GM19438 (cell line): Measurements from ENCODE around the gene NEK10.
"Not testable (repeated sequence)": the region's sequence is repeated elsewhere in the genome, so short reads cannot be mapped to it uniquely, and the experiment has no call there.

Source experiments
- ATAC-seq: cut with Tn5 transposase; IDR thresholded peaks from one replicate; pipeline ENCODE4 v1.9.1; 2021; ENCODE audit warnings: low read depth; ENCODE audit not compliant: unreplicated experiment

NEK10 gene

DNA sequence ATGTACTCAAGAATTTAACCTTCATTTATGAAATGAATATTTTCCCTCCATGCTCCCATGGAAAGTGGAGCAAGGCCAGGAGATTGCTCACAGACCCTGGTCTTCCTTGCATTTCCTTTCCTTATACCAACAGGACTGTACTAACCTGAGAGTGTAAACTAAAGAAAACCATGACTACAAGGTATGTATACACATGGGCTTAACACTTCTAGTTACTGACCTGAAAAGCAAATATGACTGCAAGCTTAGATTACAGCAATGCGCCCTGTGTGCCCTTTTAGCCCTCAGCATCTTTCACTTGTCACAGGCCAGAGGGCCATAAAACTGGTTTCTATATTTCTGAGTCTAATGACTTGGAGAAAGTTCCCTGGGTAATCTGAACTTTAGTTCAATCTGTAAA lies 52.1 kb downstream of the NEK10 start:
- ATAC-seq: no peak

- ATAC-seq: no peak
Observed at GRCh38 chr3:27315003-27315402, 54.2 kb downstream of the NEK10 start.

DNA sequence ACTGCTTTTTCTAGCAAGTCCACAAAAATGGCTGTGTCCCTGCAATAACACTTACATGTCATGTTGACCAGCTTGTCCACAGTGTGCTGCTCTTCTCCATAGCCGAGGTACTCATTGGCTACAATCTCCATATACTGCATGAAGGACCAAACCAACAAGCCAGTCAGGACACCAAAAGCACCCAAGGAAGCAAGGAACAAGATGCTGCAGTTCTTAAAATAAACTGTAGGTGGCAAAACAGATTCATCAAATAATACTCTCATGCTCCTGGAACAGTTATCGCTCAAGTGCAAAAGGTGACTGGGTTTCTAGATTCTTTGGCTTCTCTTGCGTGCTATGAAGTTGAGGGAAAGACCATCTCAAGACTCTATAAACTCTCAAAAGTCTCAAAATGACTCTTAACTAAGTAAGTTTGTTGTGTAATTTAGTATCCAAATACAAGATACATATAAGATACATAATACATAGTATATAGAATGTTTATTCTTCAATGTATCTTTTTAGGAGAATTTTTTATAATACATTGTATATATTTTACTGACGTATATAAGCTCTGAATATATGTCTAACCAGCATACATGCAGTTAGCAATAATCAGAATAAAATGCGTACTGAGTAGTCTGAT lies 57.0 kb downstream of the NEK10 start:
- ATAC-seq: peak; percentile 91

- ATAC-seq: no peak
Observed at GRCh38 chr3:27311400-27311799, 57.8 kb downstream of the NEK10 start.

- ATAC-seq: no peak
Observed at GRCh38 chr3:27310688-27311087, 58.5 kb downstream of the NEK10 start.

DNA sequence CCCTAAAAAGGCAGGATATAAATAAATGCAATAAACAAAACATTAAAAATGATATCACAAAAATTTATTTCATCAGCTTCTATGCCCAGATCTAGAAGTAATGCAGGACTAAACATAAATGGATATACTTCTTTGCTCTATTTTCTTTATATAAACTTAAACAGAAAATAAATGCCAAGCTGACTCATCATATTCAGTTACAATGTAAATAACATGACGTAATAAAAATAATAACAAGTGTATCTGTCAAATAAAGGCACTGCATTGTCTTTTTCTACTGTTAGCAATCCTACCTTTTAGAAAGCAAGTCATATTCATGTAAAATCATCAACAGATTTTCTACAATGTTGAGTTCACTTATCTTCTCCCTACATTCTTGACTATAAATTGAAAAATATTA lies 61.6 kb downstream of the NEK10 start:
- no peak for ATAC-seq

GRCh38 chr3:27302891-27303290 lies 66.3 kb downstream of the NEK10 start:
- ATAC-seq: no peak

DNA sequence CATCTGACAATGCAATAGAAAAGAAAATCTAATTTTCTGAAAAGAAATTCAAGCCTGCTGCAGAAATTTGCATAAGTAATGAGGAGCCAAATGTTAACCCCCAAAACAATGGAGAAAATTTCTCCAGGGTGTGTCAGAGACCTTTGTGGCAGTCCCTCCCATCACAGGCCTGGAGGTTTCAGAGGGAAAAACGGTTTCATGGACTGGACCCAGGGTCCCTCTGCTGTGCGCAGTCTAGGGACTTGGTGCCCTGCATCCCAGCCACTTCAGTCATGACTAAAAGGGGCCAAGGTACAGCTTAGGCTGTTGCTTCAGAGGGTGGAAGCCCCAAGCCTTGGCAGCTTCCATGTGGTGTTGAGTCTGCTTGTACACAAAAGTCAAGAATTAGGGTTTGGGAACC lies 70.2 kb downstream of the NEK10 start:
- not testable (repeated sequence) for ATAC-seq

GRCh38 chr3:27293939-27294338 lies 75.2 kb downstream of the NEK10 start:
- ATAC-seq: no peak

- ATAC-seq: no peak
Observed at GRCh38 chr3:27290760-27291159, 78.4 kb downstream of the NEK10 start.

- ATAC-seq: no peak
Observed at GRCh38 chr3:27289769-27290413, 79.3 kb downstream of the NEK10 start.

DNA sequence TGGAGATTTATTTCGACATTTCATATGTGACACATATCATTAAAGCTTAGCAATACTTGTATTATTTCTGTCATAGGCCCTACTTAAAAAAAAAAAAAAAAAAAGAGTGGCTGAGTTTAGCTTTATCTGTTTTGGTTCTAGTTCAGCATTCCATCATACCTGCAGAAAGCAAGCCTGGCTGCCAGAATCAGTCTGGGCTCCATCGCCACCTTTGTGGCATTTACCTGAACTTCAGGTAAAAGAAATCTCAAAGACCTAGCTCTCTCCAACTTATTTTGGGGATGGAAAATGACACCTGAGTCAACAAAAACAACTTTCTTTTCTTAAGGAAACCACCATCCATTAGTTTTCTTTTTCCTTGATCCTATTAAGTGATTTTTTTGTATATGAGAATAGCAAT lies 82.1 kb downstream of the NEK10 start:
- no peak for ATAC-seq

- ATAC-seq: not testable (repeated sequence)
Observed at GRCh38 chr3:27286467-27286866, 82.7 kb downstream of the NEK10 start.

GRCh38 chr3:27285668-27286067 lies 83.5 kb downstream of the NEK10 start:
- no peak for ATAC-seq

GRCh38 chr3:27281671-27282150 lies 87.5 kb downstream of the NEK10 start:
- no peak for ATAC-seq

- ATAC-seq: no peak
Observed at GRCh38 chr3:27279123-27279522, 90.1 kb downstream of the NEK10 start.

- ATAC-seq: no peak
Observed at GRCh38 chr3:27278383-27279055, 90.7 kb downstream of the NEK10 start.

DNA sequence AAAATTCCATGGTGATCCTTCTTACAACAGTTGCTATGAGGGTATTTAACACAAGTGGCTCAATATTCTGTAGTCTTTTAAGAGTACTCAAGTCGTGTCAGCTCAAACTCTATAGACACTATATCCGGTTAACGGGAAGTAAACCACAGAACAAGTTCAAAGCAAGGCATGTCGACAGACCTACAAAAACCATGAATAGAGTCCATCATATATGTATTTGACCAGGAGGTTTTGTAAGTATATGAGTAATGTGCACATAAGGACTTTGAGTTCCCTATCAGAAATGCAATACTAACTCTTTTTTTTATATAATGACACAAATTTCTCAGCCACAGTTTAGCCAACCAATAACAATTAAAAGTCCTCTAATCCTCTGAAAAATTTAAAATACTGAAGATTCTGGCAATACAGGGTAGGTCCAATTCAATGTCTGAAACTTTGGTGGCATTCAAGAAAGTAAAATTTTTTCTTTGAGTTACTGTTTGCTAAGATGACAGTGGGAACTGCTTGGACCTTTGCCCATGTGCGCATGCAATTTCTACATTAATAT lies 93.7 kb downstream of the NEK10 start:
- ATAC-seq: no peak

DNA sequence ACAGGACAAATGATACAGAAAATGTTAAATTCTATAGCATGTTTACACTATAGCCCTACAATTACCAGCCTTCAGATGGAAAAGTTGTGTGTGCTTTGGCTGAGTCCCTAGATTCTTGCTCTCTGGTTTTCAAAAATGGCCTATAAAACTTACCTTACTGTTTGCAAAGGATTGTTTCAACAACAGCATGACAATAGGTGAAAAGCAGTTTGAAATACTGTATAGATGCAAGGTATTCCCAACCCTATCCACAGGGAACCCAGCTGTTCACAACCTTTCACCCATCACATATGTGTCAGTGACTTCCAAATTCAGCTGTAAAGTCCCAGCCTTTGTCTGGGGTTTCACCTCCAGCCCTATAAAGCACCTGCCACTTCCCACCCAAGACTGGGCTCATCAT lies 97.3 kb downstream of the NEK10 start:
- ATAC-seq: no peak

DNA sequence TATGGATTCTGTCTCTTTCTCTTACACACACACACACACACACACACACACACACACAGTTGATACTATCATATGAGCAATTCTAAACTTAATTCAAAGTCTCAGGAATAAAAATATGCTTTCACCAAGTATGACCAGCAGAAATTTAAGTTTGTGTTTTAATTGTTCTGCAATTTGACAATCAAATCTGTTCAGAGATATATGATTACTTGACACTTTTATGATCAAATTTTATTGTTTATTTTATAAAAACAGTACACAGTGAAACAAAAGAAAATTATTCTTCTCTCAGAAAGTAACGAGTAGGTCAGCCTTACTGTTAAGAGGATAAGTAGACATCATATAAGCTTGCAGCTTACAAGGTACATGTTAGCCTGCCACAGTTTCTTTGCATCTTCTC lies 114.3 kb downstream of the NEK10 start:
- ATAC-seq: no peak

- no peak for ATAC-seq
Observed at GRCh38 chr3:27253831-27254230, 115.4 kb downstream of the NEK10 start.

- ATAC-seq: no peak
Observed at GRCh38 chr3:27253391-27253790, 115.8 kb downstream of the NEK10 start.
